GM12874 (cell line): ENCODE results near the gene FNDC1.

Experiments
- CTCF ChIP-seq: IDR thresholded peaks from 2 replicates; pipeline ENCODE4 v1.5.1; 2011; ENCODE audit warnings: low read depth, mild to moderate bottlenecking, control low read depth, low read length, moderate library complexity; ENCODE audit not compliant: insufficient read depth

The FNDC1 gene

GRCh38 chr6:159184559-159184958 is 15.4 kb downstream of the FNDC1 start:
- TF ChIP-seq CTCF = no peak

GRCh38 chr6:159190460-159190859 is 21.3 kb downstream of the FNDC1 start:
- TF ChIP-seq CTCF = no peak

- TF ChIP-seq CTCF = no peak
Observed at GRCh38 chr6:159193923-159194322, 24.7 kb downstream of the FNDC1 start.

GRCh38 chr6:159194421-159194820 is 25.2 kb downstream of the FNDC1 start:
- no peak for TF ChIP-seq CTCF

GRCh38 chr6:159196430-159196975 is 27.3 kb downstream of the FNDC1 start:
- TF ChIP-seq CTCF = no peak

- no peak for TF ChIP-seq CTCF
Observed at GRCh38 chr6:159197251-159197650, 28.1 kb downstream of the FNDC1 start.

GRCh38 chr6:159201336-159201735 is 32.1 kb downstream of the FNDC1 start:
- TF ChIP-seq CTCF = no peak
